Measurements from ENCODE around the gene ACCSL.

The ACCSL gene

GRCh38 chr11:44016131-44016530 lies 31.6 kb upstream of the ACCSL start:
- no peak for DNase-seq (ENCODE audit: extremely low read depth, insufficient read length)
- no peaks in the 10 kb centered on the region for H3K27me3 ChIP-seq (replicated peaks; ENCODE audit: control insufficient read depth, insufficient read depth, low read length)
- no peak overlapping the region for H3K4me3 ChIP-seq (replicated peaks; ENCODE audit: low read depth, low read length)
- TF ChIP-seq, protein P1, sequence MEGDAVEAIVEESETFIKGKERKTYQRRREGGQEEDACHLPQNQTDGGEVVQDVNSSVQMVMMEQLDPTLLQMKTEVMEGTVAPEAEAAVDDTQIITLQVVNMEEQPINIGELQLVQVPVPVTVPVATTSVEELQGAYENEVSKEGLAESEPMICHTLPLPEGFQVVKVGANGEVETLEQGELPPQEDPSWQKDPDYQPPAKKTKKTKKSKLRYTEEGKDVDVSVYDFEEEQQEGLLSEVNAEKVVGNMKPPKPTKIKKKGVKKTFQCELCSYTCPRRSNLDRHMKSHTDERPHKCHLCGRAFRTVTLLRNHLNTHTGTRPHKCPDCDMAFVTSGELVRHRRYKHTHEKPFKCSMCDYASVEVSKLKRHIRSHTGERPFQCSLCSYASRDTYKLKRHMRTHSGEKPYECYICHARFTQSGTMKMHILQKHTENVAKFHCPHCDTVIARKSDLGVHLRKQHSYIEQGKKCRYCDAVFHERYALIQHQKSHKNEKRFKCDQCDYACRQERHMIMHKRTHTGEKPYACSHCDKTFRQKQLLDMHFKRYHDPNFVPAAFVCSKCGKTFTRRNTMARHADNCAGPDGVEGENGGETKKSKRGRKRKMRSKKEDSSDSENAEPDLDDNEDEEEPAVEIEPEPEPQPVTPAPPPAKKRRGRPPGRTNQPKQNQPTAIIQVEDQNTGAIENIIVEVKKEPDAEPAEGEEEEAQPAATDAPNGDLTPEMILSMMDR (IDR thresholded peaks at IDR 0.05; ENCODE audit: insufficient read depth, low read length, poor library complexity, severe bottlenecking) = no peak
- no peaks in the 10 kb centered on the region for H3K36me3 ChIP-seq (ENCODE audit: control insufficient read depth, insufficient read depth, low read length)

DNA sequence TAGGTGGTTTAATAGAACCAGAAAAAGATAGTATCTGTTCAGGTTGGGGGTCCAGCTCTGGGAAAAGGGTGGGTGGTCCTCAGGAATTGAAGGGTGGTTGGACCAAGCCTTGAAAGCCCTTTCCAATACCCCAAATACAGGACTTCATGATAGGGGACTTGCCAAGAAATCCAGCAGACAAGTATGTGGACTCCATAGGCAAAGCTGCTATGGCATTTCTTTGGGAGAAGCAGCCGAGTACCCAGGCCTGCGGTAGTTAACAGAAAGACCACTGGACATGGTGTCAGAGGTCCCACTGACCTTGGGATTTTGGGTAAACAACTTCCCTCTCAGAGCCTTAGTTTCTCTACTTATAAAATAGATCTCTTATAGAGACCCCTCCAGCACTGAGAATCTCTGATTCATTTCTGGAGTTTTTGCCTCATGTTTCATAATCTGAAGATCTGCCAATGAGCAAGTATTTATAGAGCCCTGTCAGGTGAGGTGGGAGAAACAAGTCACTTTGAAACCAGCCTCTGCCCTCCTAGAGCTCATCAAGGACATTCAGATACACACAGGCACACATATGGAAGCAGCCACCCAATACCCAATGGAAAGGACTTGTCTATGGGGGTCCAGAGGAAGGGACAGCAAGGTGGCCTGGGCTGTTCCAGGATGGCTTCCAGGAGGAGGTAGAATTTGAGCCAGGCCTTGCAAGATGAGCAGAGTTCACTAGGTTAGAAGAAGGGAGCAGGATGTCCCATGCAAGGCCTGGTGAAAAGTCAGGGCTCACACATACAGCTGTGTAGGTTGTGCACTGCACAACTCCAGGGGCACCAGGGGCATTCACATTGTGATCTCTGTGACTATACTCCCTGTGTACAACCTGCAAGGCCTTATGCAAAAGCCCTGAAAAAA lies 31.0 kb upstream of the ACCSL start:
- TF ChIP-seq, protein P1 (IDR thresholded peaks at IDR 0.05; ENCODE audit: insufficient read depth, low read length, poor library complexity, severe bottlenecking) = no peak
- Histone ChIP-seq H3K36me3 (ENCODE audit: control insufficient read depth, insufficient read depth, low read length) (no peaks in the 10 kb centered on the region), H3K4me3 (replicated peaks; ENCODE audit: low read depth, low read length) (no peak overlapping the region), H3K27me3 (replicated peaks; ENCODE audit: control insufficient read depth, insufficient read depth, low read length) (no peaks in the 10 kb centered on the region)
- DNase-seq (ENCODE audit: extremely low read depth, insufficient read length) = no peak

- TF ChIP-seq, protein P1 (IDR thresholded peaks at IDR 0.05; ENCODE audit: insufficient read depth, low read length, poor library complexity, severe bottlenecking) = no peak
- Histone ChIP-seq H3K27me3 (replicated peaks; ENCODE audit: control insufficient read depth, insufficient read depth, low read length) (no peaks in the 10 kb centered on the region), H3K36me3 (ENCODE audit: control insufficient read depth, insufficient read depth, low read length) (no peaks in the 10 kb centered on the region), H3K4me3 (replicated peaks; ENCODE audit: low read depth, low read length) (no peak overlapping the region)
- no peak for DNase-seq (ENCODE audit: extremely low read depth, insufficient read length)
These were observed 30.2 kb upstream of the ACCSL start for GRCh38 chr11:44017443-44018126.

DNA sequence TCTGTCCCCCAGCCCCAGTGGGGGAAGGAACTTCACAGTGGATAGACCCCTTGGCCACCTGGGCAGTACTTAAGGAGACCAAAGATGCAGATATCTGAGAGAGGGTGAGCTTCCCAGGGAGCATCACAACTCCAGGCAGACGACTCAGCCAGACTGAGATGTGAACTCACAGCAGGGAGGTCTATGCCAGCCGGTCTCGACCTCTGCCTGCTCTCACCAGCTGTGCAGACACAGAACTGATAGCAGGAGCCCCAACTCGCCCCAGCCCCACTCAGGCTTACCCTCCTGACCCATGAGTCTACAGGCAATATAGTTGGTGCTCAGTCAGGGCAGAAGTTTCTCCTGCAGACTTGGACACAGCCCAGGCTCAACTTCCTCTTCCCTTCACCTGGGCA lies 29.7 kb upstream of the ACCSL start:
- H3K27me3 ChIP-seq (replicated peaks; ENCODE audit: control insufficient read depth, insufficient read depth, low read length) = no peaks in the 10 kb centered on the region
- H3K4me3 ChIP-seq (replicated peaks; ENCODE audit: low read depth, low read length) = no peak overlapping the region
- TF ChIP-seq, protein P1 (IDR thresholded peaks at IDR 0.05; ENCODE audit: insufficient read depth, low read length, poor library complexity, severe bottlenecking) = no peak
- no peak for DNase-seq (ENCODE audit: extremely low read depth, insufficient read length)
- H3K36me3 ChIP-seq (ENCODE audit: control insufficient read depth, insufficient read depth, low read length) = no peaks in the 10 kb centered on the region

DNA sequence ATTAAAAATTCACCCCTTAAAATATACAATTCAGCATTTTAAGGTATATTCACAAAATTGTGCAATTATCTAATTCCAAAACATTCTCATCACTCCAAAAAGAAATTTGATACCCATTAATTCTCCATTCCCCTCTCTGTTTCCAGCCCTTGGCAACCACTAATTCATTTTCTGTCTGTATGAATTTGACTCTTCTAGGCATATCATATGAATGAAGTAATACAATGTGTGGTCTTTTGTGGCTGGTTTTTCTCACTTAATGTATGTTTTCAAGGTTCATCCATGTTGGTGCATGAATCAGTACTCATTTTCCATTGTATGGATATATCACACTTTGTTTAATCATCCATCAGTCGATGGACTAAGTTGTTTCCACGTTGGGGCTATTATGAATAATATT lies 29.0 kb upstream of the ACCSL start:
- Histone ChIP-seq H3K4me3 (replicated peaks; ENCODE audit: low read depth, low read length) (no peak overlapping the region), H3K36me3 (ENCODE audit: control insufficient read depth, insufficient read depth, low read length) (no peaks in the 10 kb centered on the region), H3K27me3 (replicated peaks; ENCODE audit: control insufficient read depth, insufficient read depth, low read length) (no peaks in the 10 kb centered on the region)
- DNase-seq (ENCODE audit: extremely low read depth, insufficient read length) = no peak
- TF ChIP-seq, protein P1 (IDR thresholded peaks at IDR 0.05; ENCODE audit: insufficient read depth, low read length, poor library complexity, severe bottlenecking) = no peak

Measured in GM06990 (cell line).